Measurements from ENCODE around the gene STAC3. TPM values are rescaled to one million over a fixed set of nuclear protein-coding genes. Genes with fewer than 3 reads are reported as not detected.

Gene STAC3
- total and polyA plus RNA-seq, 2 of the 8 experiments (the other 6 are each of a cell fraction or from before 2014, with no cell fraction given) = 0.70 to 1.3 TPM

- TF ChIP-seq SP4 (IDR thresholded peaks at IDR 0.05; ENCODE audit: low read length) = no peak
- TF ChIP-seq CHD1 (IDR thresholded peaks at IDR 0.05; ENCODE audit: low read depth, low read length) = no peak
- TF ChIP-seq E2F6 (IDR thresholded peaks at IDR 0.05) = no peak
- no peak for TF ChIP-seq POLR2A (IDR thresholded peaks at IDR 0.05; ENCODE audit: control extremely low read depth in 1 of 2, low read depth in 2 of 2, low read length in 2 of 2)
- no peak for TF ChIP-seq SIN3A (conservative IDR thresholded peaks at IDR 0.05 in 1 of 2, IDR thresholded peaks at IDR 0.05 in 1 of 2; ENCODE audit: low read depth in 1 of 2, low read length in 2 of 2)
Measured at GRCh38 chr12:57222286-57223190, 28.4 kb downstream of the STAC3 start (continued).
